ENCODE measurements around the gene ADAMTS3.

GRCh38 chr4:72529148-72529822 is 39.7 kb downstream of the ADAMTS3 start:
- TF ChIP-seq ATF2 (tag by site-specific recombination; IDR thresholded peaks at IDR 0.05; ENCODE audit: low read depth) (no peak), ZNF404 (tag by site-specific recombination; IDR thresholded peaks at IDR 0.05) (no peak), ZNF184 (tag by site-specific recombination; IDR thresholded peaks at IDR 0.05) (no peak), ZBTB21 (tag by site-specific recombination; IDR thresholded peaks at IDR 0.05) (no peak)
- TF ChIP-seq, protein P1, sequence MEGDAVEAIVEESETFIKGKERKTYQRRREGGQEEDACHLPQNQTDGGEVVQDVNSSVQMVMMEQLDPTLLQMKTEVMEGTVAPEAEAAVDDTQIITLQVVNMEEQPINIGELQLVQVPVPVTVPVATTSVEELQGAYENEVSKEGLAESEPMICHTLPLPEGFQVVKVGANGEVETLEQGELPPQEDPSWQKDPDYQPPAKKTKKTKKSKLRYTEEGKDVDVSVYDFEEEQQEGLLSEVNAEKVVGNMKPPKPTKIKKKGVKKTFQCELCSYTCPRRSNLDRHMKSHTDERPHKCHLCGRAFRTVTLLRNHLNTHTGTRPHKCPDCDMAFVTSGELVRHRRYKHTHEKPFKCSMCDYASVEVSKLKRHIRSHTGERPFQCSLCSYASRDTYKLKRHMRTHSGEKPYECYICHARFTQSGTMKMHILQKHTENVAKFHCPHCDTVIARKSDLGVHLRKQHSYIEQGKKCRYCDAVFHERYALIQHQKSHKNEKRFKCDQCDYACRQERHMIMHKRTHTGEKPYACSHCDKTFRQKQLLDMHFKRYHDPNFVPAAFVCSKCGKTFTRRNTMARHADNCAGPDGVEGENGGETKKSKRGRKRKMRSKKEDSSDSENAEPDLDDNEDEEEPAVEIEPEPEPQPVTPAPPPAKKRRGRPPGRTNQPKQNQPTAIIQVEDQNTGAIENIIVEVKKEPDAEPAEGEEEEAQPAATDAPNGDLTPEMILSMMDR (tag by site-specific recombination; IDR thresholded peaks at IDR 0.05): no peak

Measured in HEK293 (cell line).